ENCODE results near the gene GNAQ. TPM values are rescaled to one million over a fixed set of nuclear protein-coding genes. Genes with fewer than 3 reads are reported as not detected.

The GNAQ gene
- total and polyA plus RNA-seq, 4 donors: 21.9 to 84.2 (median 53.1) TPM

GRCh38 chr9:78029551-78030295 lies 1.9 kb downstream of the GNAQ start:
- ATAC-seq (ENCODE audit: low FRiP score): no peak
- Histone ChIP-seq H3K27ac (ENCODE audit: low read depth in 1 of 2, low read length in 2 of 2) (peak overlapping the region; percentile 25 to 29), H3K27me3 (ENCODE audit: control insufficient read depth in 1 of 2, insufficient read depth in 2 of 2, low read length in 1 of 2) (no peaks in the 10 kb centered on the region), H3K4me3 (ENCODE audit: low read length in 2 of 2) (peak overlapping the region; percentile 89 to 100), H3K9me3 (ENCODE audit: control insufficient read depth, low read length) (no peaks in the 10 kb centered on the region), H3K4me1 (ENCODE audit: control insufficient read depth in 1 of 2, insufficient read depth in 2 of 2, low read length in 2 of 2) (peaks cover 0 to 2% of the 10 kb centered on the region in 2 donors), H3K36me3 (ENCODE audit: control insufficient read depth in 1 of 2, insufficient read depth in 2 of 2, low read length in 1 of 2) (no peaks in the 10 kb centered on the region)
- intact Hi-C loops (cut with DNase I): loop anchor here (5.0 to 10.0 kb wide), 7 partner anchors 52 to 575 kb away; no protein-coding TSS in a partner anchor
- no peak for DNase-seq
- 3% methylated on average over 7 of the region's 7 CpGs for WGBS, 2 donors

GRCh38 chr9:78028926-78029325 lies 2.7 kb downstream of the GNAQ start:
- peaks cover 0 to 2% of the 10 kb centered on the region in 2 donors for H3K4me1 ChIP-seq (ENCODE audit: control insufficient read depth in 1 of 2, insufficient read depth in 2 of 2, low read length in 2 of 2)
- no peaks in the 10 kb centered on the region for H3K27me3 ChIP-seq (ENCODE audit: control insufficient read depth in 1 of 2, insufficient read depth in 2 of 2, low read length in 1 of 2)
- no peak overlapping the region for H3K27ac ChIP-seq (ENCODE audit: low read depth in 1 of 2, low read length in 2 of 2)
- 66 to 69% methylated on average over 1 of the region's 1 CpG for WGBS, 2 donors
- peak overlapping the region in 1 of 2 donors; percentile 40 for H3K4me3 ChIP-seq (ENCODE audit: low read length in 2 of 2)
- H3K9me3 ChIP-seq (ENCODE audit: control insufficient read depth, low read length): no peaks in the 10 kb centered on the region
- no peaks in the 10 kb centered on the region for H3K36me3 ChIP-seq (ENCODE audit: control insufficient read depth in 1 of 2, insufficient read depth in 2 of 2, low read length in 1 of 2)
- DNase-seq (no peak), ATAC-seq (ENCODE audit: low FRiP score) (no peak)
- intact Hi-C loops (cut with DNase I): loop anchor here (5.0 kb wide), 2 partner anchors 52 to 197 kb away; no protein-coding TSS in a partner anchor

- Histone ChIP-seq H3K4me3 (ENCODE audit: low read length in 2 of 2) (no peak overlapping the region), H3K27me3 (ENCODE audit: control insufficient read depth in 1 of 2, insufficient read depth in 2 of 2, low read length in 1 of 2) (no peaks in the 10 kb centered on the region), H3K9me3 (ENCODE audit: control insufficient read depth, low read length) (no peaks in the 10 kb centered on the region), H3K4me1 (ENCODE audit: control insufficient read depth in 1 of 2, insufficient read depth in 2 of 2, low read length in 2 of 2) (peaks cover 0 to 3% of the 10 kb centered on the region in 2 donors), H3K27ac (ENCODE audit: low read depth in 1 of 2, low read length in 2 of 2) (no peak overlapping the region), H3K36me3 (ENCODE audit: control insufficient read depth in 1 of 2, insufficient read depth in 2 of 2, low read length in 1 of 2) (no peaks in the 10 kb centered on the region)
- intact Hi-C loops (cut with DNase I): loop anchor here (5.0 kb wide), 2 partner anchors 50 to 195 kb away; no protein-coding TSS in a partner anchor
- no peak for DNase-seq
- ATAC-seq (ENCODE audit: low FRiP score): no peak
Observed at GRCh38 chr9:78026947-78027346, 4.7 kb downstream of the GNAQ start.

DNA sequence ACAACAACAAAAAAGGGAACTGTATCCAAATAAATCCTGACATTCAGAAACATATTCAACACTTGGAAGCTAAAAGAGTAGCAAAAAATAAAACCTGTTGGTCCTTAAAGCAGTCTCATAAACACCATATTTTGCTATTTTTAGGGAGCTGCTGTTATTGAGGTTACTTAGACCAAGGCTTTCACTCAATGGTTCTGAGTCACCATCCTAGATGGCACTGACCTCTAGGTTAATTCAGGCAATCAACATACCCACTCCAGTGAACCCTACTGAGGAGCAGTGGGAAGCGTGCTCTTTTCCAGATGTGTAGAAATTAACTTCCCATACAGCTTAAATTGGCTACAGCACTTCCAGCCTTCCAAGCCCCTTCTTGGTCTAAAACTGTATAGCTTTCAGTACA lies 5.2 kb downstream of the GNAQ start:
- ATAC-seq (ENCODE audit: low FRiP score): no peak
- H3K36me3 ChIP-seq (ENCODE audit: control insufficient read depth in 1 of 2, insufficient read depth in 2 of 2, low read length in 1 of 2): no peaks in the 10 kb centered on the region
- no peak for DNase-seq
- WGBS, 2 donors: 71 to 77% methylated on average over 1 of the region's 1 CpG
- H3K4me3 ChIP-seq (ENCODE audit: low read length in 2 of 2): no peak overlapping the region
- intact Hi-C loops (cut with DNase I): loop anchor here (5.0 kb wide), 2 partner anchors 49 to 194 kb away; no protein-coding TSS in a partner anchor
- H3K4me1 ChIP-seq (ENCODE audit: control insufficient read depth in 1 of 2, insufficient read depth in 2 of 2, low read length in 2 of 2): peaks cover 0 to 3% of the 10 kb centered on the region in 2 donors
- H3K27ac ChIP-seq (ENCODE audit: low read depth in 1 of 2, low read length in 2 of 2): no peak overlapping the region
- H3K27me3 ChIP-seq (ENCODE audit: control insufficient read depth in 1 of 2, insufficient read depth in 2 of 2, low read length in 1 of 2): no peaks in the 10 kb centered on the region
- no peaks in the 10 kb centered on the region for H3K9me3 ChIP-seq (ENCODE audit: control insufficient read depth, low read length)

GRCh38 chr9:78025186-78025585 lies 6.4 kb downstream of the GNAQ start:
- Histone ChIP-seq H3K27ac (ENCODE audit: low read depth in 1 of 2, low read length in 2 of 2) (no peak overlapping the region), H3K36me3 (ENCODE audit: control insufficient read depth in 1 of 2, insufficient read depth in 2 of 2, low read length in 1 of 2) (no peaks in the 10 kb centered on the region), H3K4me3 (ENCODE audit: low read length in 2 of 2) (no peak overlapping the region), H3K27me3 (ENCODE audit: control insufficient read depth in 1 of 2, insufficient read depth in 2 of 2, low read length in 1 of 2) (no peaks in the 10 kb centered on the region), H3K4me1 (ENCODE audit: control insufficient read depth in 1 of 2, insufficient read depth in 2 of 2, low read length in 2 of 2) (peaks cover 0 to 6% of the 10 kb centered on the region in 2 donors), H3K9me3 (ENCODE audit: control insufficient read depth, low read length) (no peaks in the 10 kb centered on the region)
- 76 to 84% methylated on average over 7 of the region's 7 CpGs for WGBS, 2 donors
- no peak for ATAC-seq (ENCODE audit: low FRiP score)
- intact Hi-C loops (cut with DNase I): loop anchor here (5.0 kb wide), 2 partner anchors 48 to 193 kb away; no protein-coding TSS in a partner anchor
- DNase-seq: no peak

DNA sequence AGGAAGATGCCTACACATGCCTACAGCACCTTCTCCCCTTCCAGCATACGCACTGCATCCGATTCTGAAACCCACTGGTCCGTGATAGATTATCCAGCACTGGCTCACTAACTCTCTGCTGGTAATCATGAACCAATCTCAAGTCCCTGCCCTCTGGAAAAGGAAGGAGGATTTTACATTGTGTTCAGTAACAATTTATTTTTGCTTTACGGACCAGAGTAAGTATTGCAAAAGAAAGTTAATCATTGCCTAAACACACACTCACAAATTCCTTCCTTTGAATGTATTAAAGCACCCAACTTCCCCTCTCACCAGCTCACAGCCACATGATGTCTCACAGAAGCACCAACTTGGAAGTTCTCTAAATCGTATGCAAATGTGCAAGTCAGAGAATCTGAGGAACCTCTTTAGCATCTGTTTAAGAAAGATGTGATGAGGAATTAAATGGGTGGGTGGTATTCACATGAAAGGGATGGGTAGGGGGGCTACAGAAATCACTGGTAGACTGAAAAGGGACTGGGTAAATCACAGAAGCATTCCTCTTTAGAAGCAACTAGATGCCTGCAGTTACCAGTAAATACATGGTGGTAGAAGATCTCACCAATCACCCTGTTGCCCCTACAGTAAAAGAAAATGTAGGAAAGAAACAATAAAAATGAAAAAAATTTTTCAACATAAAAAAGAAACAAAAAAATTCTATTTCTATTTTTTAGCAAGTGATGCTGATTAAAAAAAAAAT lies 8.4 kb downstream of the GNAQ start:
- peaks cover 0 to 6% of the 10 kb centered on the region in 2 donors for H3K4me1 ChIP-seq (ENCODE audit: control insufficient read depth in 1 of 2, insufficient read depth in 2 of 2, low read length in 2 of 2)
- DNase-seq (peak in 1 of 2 donors; percentile 56), ATAC-seq (ENCODE audit: low FRiP score) (peak; percentile 41)
- intact Hi-C loops (cut with DNase I): no loop called here
- no peak overlapping the region for H3K27ac ChIP-seq (ENCODE audit: low read depth in 1 of 2, low read length in 2 of 2)
- 55 to 64% methylated on average over 5 of the region's 5 CpGs for WGBS, 2 donors
- H3K4me3 ChIP-seq (ENCODE audit: low read length in 2 of 2): no peak overlapping the region
- no peaks in the 10 kb centered on the region for H3K27me3 ChIP-seq (ENCODE audit: control insufficient read depth in 1 of 2, insufficient read depth in 2 of 2, low read length in 1 of 2)
- no peaks in the 10 kb centered on the region for H3K9me3 ChIP-seq (ENCODE audit: control insufficient read depth, low read length)
- no peaks in the 10 kb centered on the region for H3K36me3 ChIP-seq (ENCODE audit: control insufficient read depth in 1 of 2, insufficient read depth in 2 of 2, low read length in 1 of 2)

DNA sequence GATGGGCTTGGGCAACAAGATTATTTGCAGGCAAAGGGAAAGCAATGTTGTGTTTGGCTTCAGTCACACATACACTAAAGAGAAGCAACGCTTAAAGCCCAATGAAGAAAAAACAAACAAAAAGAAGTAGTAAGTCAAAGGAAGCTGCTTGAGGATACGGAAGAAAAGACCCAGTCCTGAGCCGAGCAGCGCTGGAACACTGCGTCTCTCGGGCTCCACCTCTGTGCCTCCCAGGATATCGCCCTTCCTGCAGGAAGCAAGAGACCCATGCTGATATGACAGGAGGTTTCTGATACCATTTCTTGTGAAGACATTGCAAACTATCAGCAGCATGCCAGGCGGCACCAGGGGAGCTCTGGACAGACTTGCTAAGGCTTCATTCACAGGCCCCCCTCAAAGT lies 9.9 kb downstream of the GNAQ start:
- Histone ChIP-seq H3K36me3 (ENCODE audit: control insufficient read depth in 1 of 2, insufficient read depth in 2 of 2, low read length in 1 of 2) (no peaks in the 10 kb centered on the region), H3K27me3 (ENCODE audit: control insufficient read depth in 1 of 2, insufficient read depth in 2 of 2, low read length in 1 of 2) (no peaks in the 10 kb centered on the region), H3K4me1 (ENCODE audit: control insufficient read depth in 1 of 2, insufficient read depth in 2 of 2, low read length in 2 of 2) (peaks cover 0 to 6% of the 10 kb centered on the region in 2 donors), H3K9me3 (ENCODE audit: control insufficient read depth, low read length) (no peaks in the 10 kb centered on the region), H3K4me3 (ENCODE audit: low read length in 2 of 2) (no peak overlapping the region), H3K27ac (ENCODE audit: low read depth in 1 of 2, low read length in 2 of 2) (no peak overlapping the region)
- 21 to 22% methylated on average over 8 of the region's 8 CpGs for WGBS, 2 donors
- intact Hi-C loops (cut with DNase I): no loop called here
- DNase-seq (no peak), ATAC-seq (ENCODE audit: low FRiP score) (no peak)

- no peak overlapping the region for H3K4me3 ChIP-seq (ENCODE audit: low read length in 2 of 2)
- DNase-seq (no peak), ATAC-seq (ENCODE audit: low FRiP score) (no peak)
- no peaks in the 10 kb centered on the region for H3K9me3 ChIP-seq (ENCODE audit: control insufficient read depth, low read length)
- intact Hi-C loops (cut with DNase I): no loop called here
- no peak overlapping the region for H3K27ac ChIP-seq (ENCODE audit: low read depth in 1 of 2, low read length in 2 of 2)
- H3K27me3 ChIP-seq (ENCODE audit: control insufficient read depth in 1 of 2, insufficient read depth in 2 of 2, low read length in 1 of 2): no peaks in the 10 kb centered on the region
- no peaks in the 10 kb centered on the region for H3K36me3 ChIP-seq (ENCODE audit: control insufficient read depth in 1 of 2, insufficient read depth in 2 of 2, low read length in 1 of 2)
- WGBS, 2 donors: 89 to 93% methylated on average over 3 of the region's 3 CpGs
- peaks cover 0 to 3% of the 10 kb centered on the region in 2 donors for H3K4me1 ChIP-seq (ENCODE audit: control insufficient read depth in 1 of 2, insufficient read depth in 2 of 2, low read length in 2 of 2)
Observed at GRCh38 chr9:78017190-78017693, 14.4 kb downstream of the GNAQ start.
